Body of pancreas (tissue), 4 donors: ENCODE measurements around the gene LIF. TPM values are rescaled to one million over a fixed set of nuclear protein-coding genes. Genes with fewer than 3 reads are reported as not detected.
A peak's percentile ranks its signal among the peaks of the same experiment; 100 is the strongest.

Source experiments
- ATAC-seq: fragments of 150-250 bp; one replicate; pipeline ENCODE4 v1.9.1; 2016
- DNase-seq, 4 donors: peaks; one replicate each; pipeline ENCODE4 v3.0.0-alpha.2; 2019
- H3K27ac ChIP-seq, 4 donors: fragments of 200-600 bp; sonication (generic); 1 replicate in 3 of 4; 2 replicates in 1 of 4; pipeline versions ENCODE4 v1.5.1 to v1.6.1; 2016 to 2019; ENCODE audit warnings: mild to moderate bottlenecking in 1 of 4, mixed read lengths in 1 of 4, moderate library complexity in 1 of 4
- H3K27me3 ChIP-seq, 2 donors: fragments of 200-600 bp; sonication (generic); one replicate each; pipeline ENCODE4 v1.6.0; 2016; ENCODE audit warnings: mild to moderate bottlenecking in 1 of 2
- H3K36me3 ChIP-seq, 2 donors: fragments of 200-600 bp; sonication (generic); replicated peaks in 1 of 2; 2 replicates each; pipeline ENCODE4 v1.5.1; 2016; ENCODE audit warnings: low read depth in 2 of 2; ENCODE audit not compliant: insufficient read depth in 1 of 2
- H3K4me1 ChIP-seq: fragments of 200-600 bp; sonication (generic); one replicate; pipeline ENCODE4 v1.6.0; 2016
- H3K4me3 ChIP-seq, 2 donors: fragments of 200-600 bp; sonication (generic); 1 replicate in 1 of 2; 2 replicates in 1 of 2; pipeline ENCODE4 v1.5.1; 2016 to 2019
- H3K9me3 ChIP-seq, 3 donors: fragments of 200-600 bp; sonication (generic); 1 replicate in 2 of 3; 2 replicates in 1 of 3; pipeline ENCODE4 v1.5.1; 2016
- CTCF ChIP-seq, 7 experiments: fragments of 450-650 bp in 4 of 7; fragments of 200-600 bp in 3 of 7; sonication (generic) in 3 of 7; IDR thresholded peaks; one replicate each; pipeline ENCODE4 v1.5.1; 2016 to 2019; ENCODE audit warnings: antibody characterized with exemption in 7 of 7
- POLR2A ChIP-seq, 3 donors: fragments of 450-650 bp; IDR thresholded peaks; one replicate each; pipeline ENCODE4 v1.6.1; 2016; ENCODE audit warnings: antibody characterized with exemption in 3 of 3, mild to moderate bottlenecking in 2 of 3
- WGBS, 2 donors: methylation state at CpG; one replicate each; pipeline ENCODE4 v1.1.5; 2017; 5-methylcytosine and 5-hydroxymethylcytosine counted together
- intact Hi-C: fragments of 100-400 bp; cut with DNase I; formaldehyde crosslinking; loops from one replicate; pipeline ENCODE4 v1.15.1; 2023
- total RNA-seq, 2 donors: library from RNA; depleted of rRNA; stranded (reverse); fragments of >200 nt; gene quantifications; one replicate each; pipeline ENCODE4 v1.1.0, GENCODE V29; 2016

LIF gene
- total RNA-seq, 2 donors from 2014 or later, result 0.52 to 1.3 TPM

GRCh38 chr22:30211124-30211820 is 35.3 kb downstream of the LIF start:
- no peak for ATAC-seq
- DNase-seq, result no peak
- Histone ChIP-seq H3K27ac (peak overlapping the region in 3 of 4 donors; percentile 74 to 80 (median 79)), H3K4me3 (no peak overlapping the region), H3K4me1 (peaks cover 47% of the 10 kb centered on the region), H3K9me3 (no peaks in the 10 kb centered on the region), H3K27me3 (no peaks in the 10 kb centered on the region), H3K36me3 (no peaks in the 10 kb centered on the region)
- 85 to 92% methylated on average over 18 of the region's 18 CpGs for WGBS, 2 donors
- intact Hi-C loops, result no loop called here
- no peak for TF ChIP-seq CTCF (IDR thresholded peaks at IDR 0.05)
- no peak for TF ChIP-seq POLR2A (IDR thresholded peaks at IDR 0.05)

GRCh38 chr22:30210235-30210909 is 36.2 kb downstream of the LIF start:
- H3K27ac ChIP-seq, result peak overlapping the region; percentile 15 to 79 (median 70)
- intact Hi-C loops, result no loop called here

GRCh38 chr22:30209642-30210041 is 36.9 kb downstream of the LIF start:
- intact Hi-C loops, result no loop called here
- WGBS, 2 donors, result 87% methylated on average over 4 to 5 of the region's 6 CpGs
- H3K36me3 ChIP-seq, result no peaks in the 10 kb centered on the region
- ATAC-seq (no peak), DNase-seq (no peak)
- peak overlapping the region in 3 of 4 donors; percentile 67 to 74 (median 71) for H3K27ac ChIP-seq
- TF ChIP-seq CTCF (IDR thresholded peaks at IDR 0.05), result no peak
- TF ChIP-seq POLR2A (IDR thresholded peaks at IDR 0.05), result no peak
- no peak overlapping the region for H3K4me3 ChIP-seq
- H3K4me1 ChIP-seq, result peaks cover 50% of the 10 kb centered on the region
- no peaks in the 10 kb centered on the region for H3K9me3 ChIP-seq
- no peaks in the 10 kb centered on the region for H3K27me3 ChIP-seq

More at GRCh38 chr22:30210235-30210909, 36.2 kb downstream of the LIF start:
- TF ChIP-seq POLR2A (IDR thresholded peaks at IDR 0.05) (peak; percentile 15 to 50 (median 46)), CTCF (IDR thresholded peaks at IDR 0.05) (no peak)
- no peaks in the 10 kb centered on the region for H3K9me3 ChIP-seq
- DNase-seq, result peak; percentile 44 to 70 (median 63)
- no peaks in the 10 kb centered on the region for H3K27me3 ChIP-seq
- WGBS, 2 donors, result 55 to 60% methylated on average over 19 of the region's 19 CpGs
- H3K36me3 ChIP-seq, result no peaks in the 10 kb centered on the region
- ATAC-seq, result peak; percentile 63
- peaks cover 50% of the 10 kb centered on the region for H3K4me1 ChIP-seq
- H3K4me3 ChIP-seq, result no peak overlapping the region

GRCh38 chr22:30208631-30209603 is 37.6 kb downstream of the LIF start:
- H3K9me3 ChIP-seq, result no peaks in the 10 kb centered on the region
- DNase-seq, result peak; percentile 45 to 81 (median 56)
- no peak overlapping the region for H3K4me3 ChIP-seq
- peaks cover 50% of the 10 kb centered on the region for H3K4me1 ChIP-seq
- H3K27me3 ChIP-seq, result no peaks in the 10 kb centered on the region
- peak overlapping the region in 3 of 4 donors; percentile 36 to 71 (median 67) for H3K27ac ChIP-seq
- WGBS, 2 donors, result 62% methylated on average over 25 to 26 of the region's 26 CpGs
- H3K36me3 ChIP-seq, result no peaks in the 10 kb centered on the region
- ATAC-seq, result peak; percentile 26
- intact Hi-C loops, result no loop called here
- TF ChIP-seq CTCF (IDR thresholded peaks at IDR 0.05), result no peak
- no peak for TF ChIP-seq POLR2A (IDR thresholded peaks at IDR 0.05)
